C4-2B (cell line): Measurements from ENCODE around the gene CFAP20.
"Not testable (repeated sequence)": the region's sequence is repeated elsewhere in the genome, so short reads cannot be mapped to it uniquely, and the experiment has no call there.

Experiments used
- H3K27ac ChIP-seq: fragments of 450-650 bp; 2 replicates; pipeline ENCODE4 v1.5.1; 2017
- CTCF ChIP-seq: fragments of 450-650 bp; conservative IDR thresholded peaks from 2 replicates; pipeline ENCODE4 v1.5.1; 2017; ENCODE audit warnings: mild to moderate bottlenecking
- ZFX ChIP-seq: fragments of 450-650 bp; IDR thresholded peaks from 2 replicates; pipeline ENCODE4 v1.6.1; 2017

The CFAP20 gene

DNA sequence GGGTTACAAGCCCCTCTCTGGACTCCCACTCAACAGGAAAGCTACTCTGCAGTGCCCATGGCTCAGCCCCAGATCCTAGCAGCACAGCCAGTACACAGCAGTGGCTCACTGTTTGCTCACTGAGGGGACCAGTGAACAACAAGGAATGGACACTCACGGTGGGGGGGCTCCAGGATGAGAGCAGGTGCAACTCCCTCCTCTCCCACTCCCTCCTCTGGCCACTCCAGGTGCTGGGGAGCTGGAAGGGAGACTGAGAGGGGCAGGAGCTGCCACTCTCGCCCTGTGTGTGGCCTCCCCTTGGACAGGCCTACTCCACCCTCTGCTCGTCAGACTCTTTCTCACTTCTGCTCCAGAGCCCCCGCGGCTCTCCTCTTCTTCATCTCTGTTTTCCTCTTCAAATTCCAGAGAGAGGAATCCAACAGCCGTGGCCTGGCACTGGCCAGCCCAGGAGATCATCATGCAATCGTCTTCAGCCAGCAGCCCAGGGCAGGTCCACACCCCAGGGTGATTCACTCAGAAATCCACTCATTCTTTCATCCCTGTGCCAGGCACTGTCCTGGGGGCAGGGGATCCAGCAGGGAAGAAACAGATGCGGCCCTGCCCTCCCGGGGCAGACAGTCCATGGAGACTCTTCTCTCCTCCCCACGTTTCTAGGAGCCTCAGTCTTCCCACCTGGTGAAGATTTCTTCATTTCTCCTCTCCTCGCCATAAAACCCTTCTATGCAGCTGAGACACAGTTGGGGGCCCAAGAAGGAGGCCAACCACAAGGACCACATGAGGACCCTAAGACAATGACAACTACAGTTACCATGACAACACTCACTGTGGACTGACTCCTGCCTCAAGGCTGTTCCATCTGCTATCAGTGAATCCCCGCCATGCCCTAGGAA is 30.7 kb downstream of the CFAP20 start:
- TF ChIP-seq CTCF (no peak), ZFX (no peak)
- H3K27ac ChIP-seq = no peak overlapping the region

DNA sequence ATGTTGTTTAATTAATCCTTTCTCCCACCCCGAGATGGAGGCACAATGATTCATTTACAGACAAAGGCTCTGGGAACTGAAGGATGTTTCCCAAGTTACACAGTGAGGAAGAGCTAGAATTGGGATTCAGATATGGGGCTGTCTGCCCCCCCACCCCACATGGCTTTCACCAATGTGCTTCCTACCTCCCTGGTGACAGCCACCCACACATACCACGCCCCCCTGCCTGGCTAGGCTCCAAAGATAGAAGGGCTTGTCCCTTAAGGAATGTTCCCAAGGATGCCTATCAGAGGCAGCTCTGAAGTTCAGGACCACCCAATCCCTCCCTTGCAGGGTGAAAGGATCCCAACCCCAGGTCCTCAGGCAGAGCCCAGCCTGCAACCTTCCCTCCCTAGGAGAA is 32.9 kb downstream of the CFAP20 start:
- no peak overlapping the region for H3K27ac ChIP-seq
- no peak for TF ChIP-seq ZFX
- TF ChIP-seq CTCF = no peak

- H3K27ac ChIP-seq = not testable (repeated sequence)
Observed at GRCh38 chr16:58095575-58095960, 33.6 kb downstream of the CFAP20 start.

- H3K27ac ChIP-seq = no peak overlapping the region
- TF ChIP-seq CTCF = no peak
- TF ChIP-seq ZFX = no peak
Observed at GRCh38 chr16:58094791-58095574, 34.2 kb downstream of the CFAP20 start.

DNA sequence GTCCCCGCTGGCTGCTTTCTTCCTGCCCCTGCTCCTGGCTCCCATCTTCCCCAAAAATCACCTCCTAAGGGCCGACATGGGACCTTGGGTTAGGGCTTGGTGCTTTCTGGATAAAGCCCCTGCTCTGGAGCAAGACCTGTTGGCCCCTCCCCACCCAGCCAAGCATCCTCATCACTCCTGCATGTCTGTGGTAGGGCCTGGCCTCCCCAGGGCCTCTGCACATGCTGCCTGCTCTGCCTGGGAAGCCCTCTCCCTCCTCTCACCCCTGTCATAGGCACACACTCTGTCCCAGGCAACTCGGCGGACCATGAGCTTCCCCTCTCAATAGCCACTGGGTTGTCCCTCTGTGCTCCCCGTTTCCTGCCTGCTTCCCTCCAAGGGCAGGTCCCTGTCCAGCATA is 35.2 kb downstream of the CFAP20 start:
- TF ChIP-seq CTCF (no peak), ZFX (no peak)

DNA sequence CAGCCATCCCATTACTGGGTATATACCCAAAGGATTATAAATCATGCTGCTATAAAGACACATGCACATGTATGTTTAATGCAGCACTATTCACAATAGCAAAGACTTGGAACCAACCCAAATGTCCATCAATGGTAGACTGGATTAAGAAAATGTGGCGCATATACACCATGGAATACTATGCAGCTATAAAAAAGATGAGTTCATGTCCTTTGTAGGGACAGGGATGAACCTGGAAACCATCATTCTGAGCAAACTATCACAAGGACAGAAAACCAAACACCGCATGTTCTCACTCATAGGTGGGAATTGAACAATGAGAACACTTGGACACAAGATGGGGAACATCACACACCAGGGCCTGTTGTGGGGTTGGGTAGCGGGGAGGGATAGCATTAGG is 38.8 kb downstream of the CFAP20 start:
- H3K27ac ChIP-seq = not testable (repeated sequence)

More for the DNA sequence above, 35.2 kb downstream of the CFAP20 start:
- H3K27ac ChIP-seq = no peak overlapping the region

DNA sequence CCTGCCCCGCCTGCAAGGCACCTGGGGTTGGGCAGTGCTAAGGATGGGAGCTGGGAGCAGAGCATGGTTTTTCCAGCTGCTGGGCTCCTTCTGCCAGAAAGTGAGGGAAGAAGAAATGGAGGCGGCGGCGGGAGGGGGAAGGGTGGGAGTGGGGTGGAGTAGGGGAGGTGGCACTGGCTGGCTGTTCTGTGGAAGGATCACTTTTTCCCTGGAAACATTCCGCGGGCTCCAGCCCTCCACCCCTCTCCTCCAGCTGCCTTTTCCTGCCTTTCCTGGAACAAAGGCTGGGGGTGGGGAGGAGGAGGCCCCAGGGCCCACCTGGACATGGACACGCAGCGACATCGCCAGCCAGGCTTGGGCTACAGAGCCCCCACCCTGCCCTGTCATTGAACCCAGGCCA is 41.1 kb downstream of the CFAP20 start:
- no peak for TF ChIP-seq CTCF
- no peak for TF ChIP-seq ZFX
- no peak overlapping the region for H3K27ac ChIP-seq

GRCh38 chr16:58087209-58087913 is 41.8 kb downstream of the CFAP20 start:
- H3K27ac ChIP-seq = no peak overlapping the region
- TF ChIP-seq CTCF (no peak), ZFX (no peak)
